Measurements from ENCODE around the gene DCLK1.

DCLK1 gene

GRCh38 chr13:35906636-35907035 is 224.5 kb downstream of the DCLK1 start:
- no peak overlapping the region for H3K4me3 ChIP-seq (ENCODE audit: control insufficient read depth, low read depth, low read length)
- TF ChIP-seq CTCF (IDR thresholded peaks at IDR 0.05; ENCODE audit: control insufficient read depth, insufficient read depth, low read depth, low read length, missing control alignments) = no peak

GRCh38 chr13:35903075-35903474 is 228.1 kb downstream of the DCLK1 start:
- no peak for TF ChIP-seq CTCF (IDR thresholded peaks at IDR 0.05; ENCODE audit: control insufficient read depth, insufficient read depth, low read depth, low read length, missing control alignments)
- no peak overlapping the region for H3K4me3 ChIP-seq (ENCODE audit: control insufficient read depth, low read depth, low read length)
- no peak for DNase-seq (ENCODE audit: low read depth)

More at GRCh38 chr13:35906636-35907035, 224.5 kb downstream of the DCLK1 start:
- DNase-seq (ENCODE audit: low read depth) = no peak

- DNase-seq (ENCODE audit: low read depth) = no peak
- H3K4me3 ChIP-seq (ENCODE audit: control insufficient read depth, low read depth, low read length) = no peak overlapping the region
- no peak for TF ChIP-seq CTCF (IDR thresholded peaks at IDR 0.05; ENCODE audit: control insufficient read depth, insufficient read depth, low read depth, low read length, missing control alignments)
Measured at GRCh38 chr13:35898041-35898440, 233.1 kb downstream of the DCLK1 start.

DNA sequence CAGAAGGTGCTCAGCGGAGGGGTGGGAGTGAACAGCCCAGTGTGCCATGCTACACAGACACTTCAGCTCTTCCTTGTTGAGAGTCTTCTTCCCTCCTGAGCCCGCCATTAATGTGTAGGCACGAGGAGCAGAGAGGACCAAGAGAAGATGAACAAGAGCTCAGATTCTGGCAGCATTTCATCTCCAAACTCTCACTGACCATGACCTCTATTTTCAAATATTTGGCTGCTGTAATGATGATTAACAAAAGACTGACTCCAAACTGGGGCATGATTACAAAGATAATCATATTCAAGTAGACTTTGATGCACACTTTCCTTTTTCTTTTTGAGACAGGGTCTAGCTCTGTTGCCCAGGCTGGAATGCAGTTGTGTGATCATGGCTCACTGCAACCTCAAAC is 236.5 kb downstream of the DCLK1 start:
- TF ChIP-seq CTCF (IDR thresholded peaks at IDR 0.05; ENCODE audit: control insufficient read depth, insufficient read depth, low read depth, low read length, missing control alignments) = no peak
- no peak overlapping the region for H3K4me3 ChIP-seq (ENCODE audit: control insufficient read depth, low read depth, low read length)
- no peak for DNase-seq (ENCODE audit: low read depth)

- H3K4me3 ChIP-seq (ENCODE audit: control insufficient read depth, low read depth, low read length) = no peak overlapping the region
- no peak for DNase-seq (ENCODE audit: low read depth)
- TF ChIP-seq CTCF (IDR thresholded peaks at IDR 0.05; ENCODE audit: control insufficient read depth, insufficient read depth, low read depth, low read length, missing control alignments) = no peak
Measured at GRCh38 chr13:35892837-35893814, 238.1 kb downstream of the DCLK1 start.

DNA sequence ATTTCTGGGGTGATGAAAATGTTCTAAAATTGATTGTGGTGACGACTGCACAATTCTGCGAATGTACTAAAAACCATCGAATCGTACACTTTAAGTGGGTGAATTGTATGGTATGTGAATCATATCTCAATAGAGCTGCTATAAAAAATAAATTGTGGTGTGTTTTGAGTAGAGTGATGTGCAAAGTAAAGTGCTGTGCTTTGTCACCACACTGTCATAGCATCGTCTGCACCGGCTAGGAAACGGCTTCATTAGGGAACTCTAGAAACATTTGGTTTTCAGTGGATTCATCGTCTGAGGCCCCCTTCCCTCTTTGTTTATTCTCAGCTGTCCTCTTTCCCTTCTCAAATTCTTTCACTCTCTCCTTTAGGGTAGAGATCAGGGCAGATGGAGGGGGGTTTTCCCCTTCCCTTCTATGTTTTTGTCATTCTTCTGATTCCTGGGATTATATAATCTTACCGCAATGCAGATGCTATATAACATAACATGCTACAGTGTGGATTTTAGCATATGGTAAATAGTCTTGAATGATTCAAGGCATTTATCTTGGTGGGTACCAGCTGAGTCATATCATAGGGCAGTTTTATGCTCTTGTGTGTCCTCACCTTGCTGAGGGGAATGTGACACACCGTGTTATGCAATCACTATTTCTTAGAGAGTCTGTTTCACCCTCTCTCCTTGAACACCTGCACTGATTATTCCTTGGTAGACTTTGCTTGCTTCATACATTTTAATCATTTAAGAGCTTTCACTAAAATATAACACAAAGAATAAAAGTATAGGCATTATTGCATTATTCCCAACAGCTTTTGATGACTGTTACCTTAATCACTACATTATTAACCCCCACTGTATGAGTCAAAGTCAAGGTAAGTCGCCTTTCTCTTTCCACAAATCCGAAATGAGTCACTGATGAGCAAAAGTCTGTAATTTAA is 239.4 kb downstream of the DCLK1 start:
- TF ChIP-seq CTCF (IDR thresholded peaks at IDR 0.05; ENCODE audit: control insufficient read depth, insufficient read depth, low read depth, low read length, missing control alignments) = no peak
- no peak overlapping the region for H3K4me3 ChIP-seq (ENCODE audit: control insufficient read depth, low read depth, low read length)
- DNase-seq (ENCODE audit: low read depth) = no peak

Data from AG09309 (cell line).